GM04504 (cell line): Measurements from ENCODE around the gene TMIE.

Experiments used
- DNase-seq: peaks from one replicate; pipeline ENCODE4 v3.0.0-alpha.2; 2012; ENCODE audit warnings: low read depth

Gene TMIE

DNA sequence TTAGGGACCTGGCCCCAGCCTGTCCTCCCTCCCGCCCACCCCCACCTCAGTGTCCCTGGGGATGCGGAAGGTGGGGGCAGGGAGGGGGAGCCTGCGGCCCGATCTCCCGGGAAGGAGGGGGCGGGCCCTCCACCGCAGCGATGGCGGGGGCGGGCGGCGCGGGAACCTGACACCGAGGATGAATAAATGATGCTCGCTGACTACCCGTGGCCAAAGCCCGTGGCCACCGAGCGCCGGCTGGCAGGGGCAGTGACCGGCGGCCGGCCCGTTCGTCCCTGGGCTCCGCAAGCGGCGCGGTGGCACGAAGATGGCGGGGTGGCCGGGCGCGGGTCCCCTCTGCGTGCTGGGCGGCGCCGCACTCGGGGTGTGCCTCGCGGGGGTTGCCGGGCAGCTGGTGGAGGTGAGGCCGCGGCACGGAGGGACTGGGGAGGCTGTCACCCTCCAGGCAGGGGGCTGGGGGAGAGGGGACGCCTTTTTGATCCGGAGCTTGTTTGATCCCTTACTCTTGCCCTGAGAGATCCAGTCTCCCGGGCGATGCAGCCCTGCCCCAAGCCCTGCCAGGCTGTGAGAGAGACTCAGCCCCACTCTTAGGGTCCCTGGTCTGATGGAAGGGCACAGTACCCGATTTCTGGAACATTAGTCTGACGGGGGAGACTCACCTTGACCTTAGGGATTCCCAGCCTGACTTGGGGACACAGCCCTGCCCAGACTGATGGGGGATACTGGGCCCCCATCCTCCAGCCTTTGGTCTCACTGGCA lies at the start of gene TMIE:
TMIE (plus strand) TSS at position 212 of the 759 bp plus-strand sequence; CDS start at position 308, 96 bp downstream.
- DNase-seq, result no peak

- no peak for DNase-seq
Observed at GRCh38 chr3:46655271-46655670, 45.9 kb upstream of the TMIE start.

- no peak for DNase-seq
Observed at GRCh38 chr3:46656778-46657556, 44.2 kb upstream of the TMIE start.

GRCh38 chr3:46659285-46659684 lies 41.9 kb upstream of the TMIE start:
- no peak for DNase-seq

DNA sequence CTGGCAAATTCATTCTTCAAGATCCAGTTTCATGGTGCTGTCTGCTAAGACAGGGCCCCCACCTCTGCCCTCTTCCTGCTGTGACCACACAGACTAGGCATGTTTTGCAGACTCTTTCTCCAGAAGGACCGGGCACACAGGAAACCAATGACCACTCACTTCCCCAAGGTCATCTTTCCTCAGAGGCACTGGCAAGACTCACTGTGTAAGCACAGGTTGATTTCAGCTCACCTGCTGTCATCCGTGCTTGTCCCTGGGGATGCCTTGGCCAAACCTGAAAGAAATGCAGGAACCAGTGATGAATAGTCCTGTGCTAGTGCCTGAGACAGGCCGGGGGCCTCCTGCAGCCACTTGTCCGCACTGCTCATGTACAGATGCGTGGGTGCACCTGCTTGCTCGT lies 41.2 kb upstream of the TMIE start:
- DNase-seq, result no peak

GRCh38 chr3:46660543-46661523 lies 40.4 kb upstream of the TMIE start:
- no peak for DNase-seq

DNA sequence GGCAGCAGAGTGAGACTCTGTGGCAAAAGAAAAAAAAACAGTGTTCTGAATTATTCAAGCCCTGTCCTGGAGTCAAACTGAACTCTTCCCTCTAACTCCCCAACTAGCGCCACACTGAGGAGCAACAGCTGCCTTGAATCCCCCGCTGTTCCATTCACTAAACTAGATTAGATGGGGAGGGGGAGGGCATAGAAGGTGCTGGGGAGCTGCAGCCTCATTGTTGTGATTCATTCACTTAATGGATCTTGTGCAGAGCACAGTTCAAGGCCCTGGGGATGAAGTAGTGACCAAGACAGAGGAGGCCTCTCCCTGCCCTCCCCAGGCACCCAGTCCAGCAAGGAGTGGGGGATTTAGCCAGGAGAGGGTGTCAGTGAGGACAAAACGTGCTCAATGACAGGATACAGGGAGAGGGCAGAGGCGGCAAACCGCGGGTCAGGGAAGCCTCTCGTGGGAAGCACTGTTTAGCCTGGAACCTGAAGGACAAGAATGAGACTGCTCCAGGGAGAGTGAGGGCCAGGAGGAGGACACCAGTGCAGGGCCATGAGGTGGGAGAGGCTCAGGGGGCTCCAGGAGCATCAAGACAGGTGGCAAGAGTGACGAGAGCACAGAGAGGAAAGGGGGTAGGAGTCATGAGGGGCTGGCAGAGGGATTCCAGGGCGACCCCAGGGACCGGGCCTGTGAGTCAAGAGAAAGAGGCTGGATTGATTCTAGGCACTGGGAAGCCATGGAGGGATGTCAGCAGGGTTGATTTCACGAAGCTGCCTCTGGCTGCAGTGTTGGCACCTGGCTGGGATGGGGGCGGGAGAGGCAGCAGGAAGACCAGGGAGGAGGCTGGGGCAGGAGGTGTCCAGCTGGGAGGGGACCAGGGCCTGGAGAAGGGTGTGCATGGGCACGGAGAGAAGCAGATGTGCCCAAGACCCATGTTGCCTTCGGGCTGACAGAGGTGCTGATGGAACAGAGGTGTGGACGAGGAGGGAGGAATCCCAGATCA lies 39.1 kb upstream of the TMIE start:
- DNase-seq, result no peak

DNA sequence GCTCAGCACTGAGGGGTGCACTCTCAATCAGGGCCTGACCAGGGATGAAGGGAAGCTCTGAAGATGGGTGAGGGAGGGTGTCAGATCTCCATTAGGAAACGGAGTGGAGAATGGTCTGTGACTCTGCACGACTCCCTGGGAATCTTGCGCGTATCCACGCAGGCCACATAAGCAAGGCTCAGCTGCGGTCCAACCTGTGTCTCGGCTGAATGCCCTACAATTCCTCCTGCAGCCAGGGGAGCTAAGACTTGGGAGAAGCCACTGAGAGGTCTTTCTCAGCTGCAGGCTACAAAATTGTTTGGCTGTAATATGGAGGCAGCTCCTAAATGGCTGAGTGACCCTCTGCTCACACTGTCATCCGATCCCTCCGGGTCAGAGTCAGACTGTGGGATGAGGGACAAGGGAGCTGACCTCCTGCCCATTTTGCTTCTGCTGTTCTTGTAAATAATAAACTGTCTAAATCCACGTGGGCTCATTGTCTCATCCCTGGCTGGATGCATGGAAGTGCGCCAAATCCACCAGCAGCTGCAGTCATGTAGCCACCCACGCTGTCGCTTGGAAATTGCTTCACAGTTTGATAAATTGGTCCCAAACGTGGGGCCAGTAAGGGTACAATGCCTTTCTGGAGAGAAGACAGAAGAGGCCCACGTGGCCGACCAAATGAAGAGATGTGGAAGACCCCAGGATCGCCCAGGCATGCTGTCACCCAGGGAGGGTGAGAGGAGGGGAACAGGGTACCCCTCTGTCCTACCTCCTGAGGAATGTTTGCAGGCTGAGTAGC lies 38.2 kb upstream of the TMIE start:
- DNase-seq, result peak; percentile 36

GRCh38 chr3:46663591-46664135 lies 37.5 kb upstream of the TMIE start:
- DNase-seq, result no peak

- no peak for DNase-seq
Observed at GRCh38 chr3:46664188-46664970, 36.8 kb upstream of the TMIE start.

GRCh38 chr3:46664971-46665762 lies 36.0 kb upstream of the TMIE start:
- no peak for DNase-seq

DNA sequence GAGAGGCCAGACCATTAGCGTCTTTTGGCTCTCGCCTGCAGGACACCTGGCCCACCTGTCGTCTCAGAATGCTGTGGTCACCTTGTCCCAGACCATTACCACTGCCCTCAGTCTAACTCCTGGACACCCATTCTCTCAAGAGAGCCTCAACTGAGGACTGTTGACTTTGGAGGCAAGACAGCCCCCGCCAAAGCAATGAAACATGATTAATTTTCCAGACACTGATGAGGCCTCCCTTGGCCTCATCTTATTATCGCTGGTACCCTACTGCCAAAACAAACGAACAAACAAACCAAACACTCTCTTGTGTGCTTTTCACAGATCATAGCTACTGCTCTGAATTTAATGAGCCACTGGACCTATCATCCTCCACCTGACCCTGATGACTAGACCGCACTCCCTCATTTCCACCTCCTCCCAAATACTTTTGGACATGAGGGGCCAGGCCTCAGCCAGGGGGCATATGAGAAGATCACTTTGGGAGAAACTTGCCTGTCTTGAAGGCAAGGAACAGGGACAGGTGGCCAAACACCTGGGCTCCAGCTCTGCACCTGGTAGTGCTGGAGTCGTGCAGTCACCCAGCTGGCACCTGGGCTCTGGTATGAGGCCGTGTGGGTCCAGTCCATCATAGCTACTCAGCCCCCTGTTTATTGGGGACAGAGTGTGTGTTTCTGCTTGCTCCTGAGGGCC lies 35.3 kb upstream of the TMIE start:
- no peak for DNase-seq

GRCh38 chr3:46666453-46666845 lies 34.7 kb upstream of the TMIE start:
- no peak for DNase-seq

GRCh38 chr3:46667061-46667621 lies 34.1 kb upstream of the TMIE start:
- DNase-seq, result no peak

DNA sequence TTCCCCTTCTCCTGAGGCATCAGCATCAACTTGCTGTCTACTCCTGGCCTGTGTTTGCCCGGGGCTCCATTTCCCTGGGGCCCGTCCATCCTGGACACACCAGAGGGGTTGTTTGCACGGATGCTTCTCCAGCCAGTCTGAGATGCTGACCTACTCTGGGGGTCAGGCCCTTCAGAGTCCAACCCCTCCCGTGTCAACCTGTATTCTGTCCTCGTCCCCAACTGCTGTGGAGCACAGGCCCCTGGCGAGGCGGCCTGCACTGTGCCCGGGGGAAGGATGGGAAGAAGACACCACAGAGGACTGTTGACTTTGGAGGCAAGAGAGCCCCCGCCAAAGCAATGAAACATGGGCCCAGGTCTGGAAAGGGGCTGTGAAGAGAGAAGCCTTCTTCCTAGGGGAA lies 33.5 kb upstream of the TMIE start:
- DNase-seq, result no peak

DNA sequence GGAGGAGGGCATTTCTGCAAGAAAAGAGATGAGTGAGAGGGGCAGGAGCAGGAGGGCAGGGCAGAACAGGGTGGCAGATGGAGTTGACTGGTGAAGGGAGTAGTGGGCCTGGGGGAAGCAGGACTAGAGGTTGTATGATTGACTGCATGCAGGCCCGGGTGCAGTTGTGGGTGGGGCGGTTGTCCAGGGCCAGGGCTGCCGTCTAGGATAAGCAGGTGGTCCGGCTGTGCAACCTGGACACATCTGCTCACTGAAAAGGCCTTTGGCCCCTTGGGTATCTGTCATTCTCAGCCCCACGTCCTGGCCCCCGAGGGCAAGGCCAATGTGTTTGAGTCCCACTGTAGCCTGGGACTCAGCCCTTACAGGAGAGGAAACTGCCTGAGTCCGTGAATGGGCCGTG lies 33.1 kb upstream of the TMIE start:
- no peak for DNase-seq

- no peak for DNase-seq
Observed at GRCh38 chr3:46668591-46668990, 32.6 kb upstream of the TMIE start.
